Ecto neural progenitor cell (in vitro differentiated cells): Measurements from ENCODE around the gene SAXO1.
"Not testable (repeated sequence)": the region's sequence is repeated elsewhere in the genome, so short reads cannot be mapped to it uniquely, and the experiment has no call there.

ENCODE experiments used
- DNase-seq: peaks from one replicate; pipeline ENCODE4 v3.0.0-alpha.2; 2018; ENCODE audit warnings: low spot score

The SAXO1 gene

GRCh38 chr9:18970393-18970792, 62.6 kb downstream of the SAXO1 start:
- DNase-seq, result no peak

- DNase-seq, result no peak
Observed at GRCh38 chr9:18969128-18969527, 63.9 kb downstream of the SAXO1 start.

- no peak for DNase-seq
Observed at GRCh38 chr9:18955626-18956025, 77.4 kb downstream of the SAXO1 start.

GRCh38 chr9:18951936-18952335, 81.1 kb downstream of the SAXO1 start:
- no peak for DNase-seq

- no peak for DNase-seq
Observed at GRCh38 chr9:18947892-18948339, 85.1 kb downstream of the SAXO1 start.

GRCh38 chr9:18942801-18943200, 90.2 kb downstream of the SAXO1 start:
- DNase-seq, result no peak

- DNase-seq, result no peak
Observed at GRCh38 chr9:18941060-18941740, 91.8 kb downstream of the SAXO1 start.

- no peak for DNase-seq
Observed at GRCh38 chr9:18939943-18940342, 93.1 kb downstream of the SAXO1 start.

GRCh38 chr9:18936094-18936871, 96.7 kb downstream of the SAXO1 start:
- no peak for DNase-seq

GRCh38 chr9:18935541-18935940, 97.5 kb downstream of the SAXO1 start:
- no peak for DNase-seq

GRCh38 chr9:18930611-18931010, 102.4 kb downstream of the SAXO1 start:
- DNase-seq, result not testable (repeated sequence)

GRCh38 chr9:18928711-18929110, 104.3 kb downstream of the SAXO1 start:
- DNase-seq, result no peak

- no peak for DNase-seq
Observed at GRCh38 chr9:18926513-18926912, 106.5 kb downstream of the SAXO1 start.

- DNase-seq, result no peak
Observed at GRCh38 chr9:18925880-18926279, 107.1 kb downstream of the SAXO1 start.

GRCh38 chr9:18923671-18924430, 109.2 kb downstream of the SAXO1 start:
- DNase-seq, result no peak

- DNase-seq, result no peak
Observed at GRCh38 chr9:18923167-18923566, 109.8 kb downstream of the SAXO1 start.

GRCh38 chr9:18922161-18922885, 110.7 kb downstream of the SAXO1 start:
- DNase-seq, result no peak

GRCh38 chr9:18921366-18922075, 111.5 kb downstream of the SAXO1 start:
- no peak for DNase-seq

GRCh38 chr9:18920141-18921084, 112.6 kb downstream of the SAXO1 start:
- no peak for DNase-seq

- DNase-seq, result no peak
Observed at GRCh38 chr9:18911714-18912342, 121.2 kb downstream of the SAXO1 start.
